Left renal cortex interstitium (tissue), 4 donors: ENCODE data around the gene UBE2G1. TPM values are rescaled to one million over a fixed set of nuclear protein-coding genes. Genes with fewer than 3 reads are reported as not detected.
"Not testable (repeated sequence)": the region's sequence is repeated elsewhere in the genome, so short reads cannot be mapped to it uniquely, and the experiment has no call there.

Experiments
- DNase-seq, 4 donors: peaks; one replicate each; pipeline ENCODE4 v3.0.0-alpha.2; 2013; ENCODE audit warnings: low read depth in 4 of 4, low spot score in 2 of 4, missing footprints in 1 of 4
- polyA plus RNA-seq, 4 donors: library from polyadenylated mRNA; unstranded; fragments of 120-200 nt; gene quantifications; one replicate each; pipeline ENCODE4 v1.2.1, GENCODE V29; 2013; ENCODE audit not compliant: insufficient read length in 4 of 4

Gene UBE2G1
- 10 to 100 TPM; 55.5 to 60.4 (median 57.4) TPM for polyA plus RNA-seq

GRCh38 chr17:4366327-4367063, at the start of gene UBE2G1:
TSS of gene UBE2G1 (minus strand) at chr17:4366675. CDS start at chr17:4366316, 359 bp downstream.
- DNase-seq: peak; percentile 88 to 94 (median 94)

DNA sequence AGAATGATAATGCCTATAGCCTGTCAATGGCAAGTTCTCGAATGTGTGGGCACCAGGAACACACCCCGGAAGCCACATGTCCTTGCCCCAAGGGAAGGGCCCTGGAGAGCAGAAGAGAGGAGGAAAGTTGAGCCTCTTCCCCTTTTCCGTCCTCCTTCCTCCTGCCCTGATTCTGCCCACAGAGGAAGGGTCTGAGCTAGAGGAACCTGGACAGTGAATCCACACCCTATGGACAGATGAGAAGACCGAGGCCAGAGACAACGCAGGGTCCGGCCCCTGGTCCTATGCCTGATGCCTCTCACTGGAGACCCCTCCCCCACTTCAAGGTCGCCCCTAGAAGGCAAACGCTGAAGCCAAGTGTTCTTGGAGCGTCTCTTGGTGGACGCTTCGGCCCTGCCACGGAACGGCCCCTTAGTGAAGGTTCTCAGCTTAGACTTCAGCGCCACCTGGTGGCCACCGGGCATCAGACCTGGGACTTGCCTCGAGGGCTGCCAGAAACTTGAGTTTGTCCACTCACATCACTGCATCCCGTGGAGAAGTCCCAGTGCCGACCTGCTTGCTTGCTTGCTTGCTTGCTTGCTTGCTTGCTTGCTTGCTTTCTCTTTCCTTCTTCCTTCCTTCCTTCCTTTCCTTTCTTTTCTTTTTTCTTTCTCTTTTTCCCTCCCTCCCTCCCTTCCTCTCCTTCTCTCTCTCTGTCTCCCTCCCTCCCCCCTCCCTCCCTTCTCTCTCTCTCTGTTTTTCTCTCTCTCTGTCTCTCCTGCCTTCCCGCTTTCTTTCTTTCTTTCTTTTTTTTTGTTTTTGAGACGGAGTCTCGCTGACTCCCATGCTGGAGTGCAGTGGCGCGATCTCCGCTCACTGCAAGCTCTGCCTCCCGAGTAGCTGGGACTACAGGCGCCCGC, 46.7 kb upstream of the UBE2G1 start:
- peak; percentile 64 to 88 (median 78) for DNase-seq

GRCh38 chr17:4411201-4411600, 44.7 kb upstream of the UBE2G1 start:
- DNase-seq: no peak

DNA sequence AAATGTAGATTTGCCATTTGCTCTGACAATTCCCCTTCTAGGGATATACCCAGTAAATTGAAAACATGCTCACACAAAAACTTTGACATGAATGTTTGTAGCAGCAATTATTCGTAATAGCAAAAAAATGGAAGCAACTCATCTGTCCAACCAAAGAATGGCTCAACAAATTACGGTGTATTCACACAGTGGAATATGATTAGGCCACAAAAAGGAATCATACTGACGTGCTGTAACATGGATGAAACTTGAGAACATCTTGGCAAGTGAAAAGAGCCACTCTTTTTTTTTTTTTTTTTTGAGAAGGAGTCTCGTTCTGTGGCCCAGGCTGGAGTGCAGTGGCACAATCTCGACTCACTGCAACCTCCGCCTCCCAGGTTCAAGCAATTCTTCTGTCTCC, 43.2 kb upstream of the UBE2G1 start:
- DNase-seq: no peak

DNA sequence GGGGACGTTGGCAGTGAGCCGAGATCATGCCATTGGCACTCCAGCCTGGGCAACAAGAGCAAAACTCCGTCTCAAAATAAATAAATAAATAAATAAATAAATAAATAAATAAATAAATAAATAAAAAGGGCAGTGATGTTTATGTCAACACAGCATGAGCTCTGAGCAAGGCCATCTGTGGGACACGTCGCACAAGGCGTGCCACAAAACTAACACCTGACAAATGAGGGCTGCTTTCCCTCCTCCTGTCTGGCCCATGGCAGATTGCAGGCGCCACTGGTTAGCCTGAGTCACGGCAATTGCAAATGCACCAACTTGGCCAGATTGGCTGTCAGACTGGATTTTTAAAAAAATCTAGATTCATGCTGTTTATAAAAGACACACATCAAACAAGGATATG, 41.4 kb upstream of the UBE2G1 start:
- DNase-seq: no peak

- DNase-seq: no peak
These were observed 40.7 kb upstream of the UBE2G1 start for GRCh38 chr17:4407216-4407615.

DNA sequence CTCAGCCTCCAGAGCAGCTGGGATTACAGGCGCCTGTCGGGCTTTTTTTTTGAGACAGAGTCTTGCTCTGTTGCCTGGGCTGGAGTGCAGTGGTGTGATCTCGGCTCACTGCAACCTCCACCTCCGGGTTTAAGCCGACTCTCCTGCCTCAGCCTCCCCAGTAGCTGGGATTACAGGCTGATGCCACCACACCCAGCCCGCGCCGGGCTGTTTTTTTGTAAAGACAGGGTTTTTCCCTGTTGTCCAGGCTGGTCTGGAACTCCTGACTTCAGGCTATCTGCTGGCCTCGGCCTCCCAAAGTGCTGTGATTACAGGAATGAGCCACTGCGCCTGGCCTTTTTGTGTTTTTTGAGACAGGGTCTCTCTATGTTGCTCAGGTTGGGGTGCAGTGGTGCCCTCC, 39.9 kb upstream of the UBE2G1 start:
- no peak for DNase-seq

GRCh38 chr17:4405699-4406098, 39.2 kb upstream of the UBE2G1 start:
- no peak for DNase-seq

- no peak for DNase-seq
These were observed 38.7 kb upstream of the UBE2G1 start for GRCh38 chr17:4405038-4405669.

- no peak for DNase-seq
These were observed 31.4 kb upstream of the UBE2G1 start for GRCh38 chr17:4397840-4398239.

DNA sequence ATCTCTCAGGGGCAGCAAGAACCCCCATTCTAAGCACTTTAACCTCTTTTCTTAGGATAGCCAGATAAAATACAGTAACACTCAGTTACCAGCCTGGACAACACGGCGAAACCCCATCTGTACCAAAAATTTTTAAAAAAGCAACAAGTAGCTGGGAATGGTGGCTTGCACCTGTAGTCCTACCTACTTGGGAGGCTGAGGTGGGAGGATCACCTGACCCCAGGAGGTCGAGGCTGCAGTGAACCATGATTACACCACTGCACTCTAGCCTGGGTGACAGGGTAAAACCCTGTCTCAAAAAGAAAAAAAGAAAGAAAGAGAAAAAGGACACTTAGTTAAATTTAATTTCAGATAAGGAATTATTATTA, 28.6 kb upstream of the UBE2G1 start:
- no peak for DNase-seq

- no peak for DNase-seq
These were observed 28.0 kb upstream of the UBE2G1 start for GRCh38 chr17:4394208-4395110.

- DNase-seq: no peak
These were observed 27.3 kb upstream of the UBE2G1 start for GRCh38 chr17:4393806-4394205.

DNA sequence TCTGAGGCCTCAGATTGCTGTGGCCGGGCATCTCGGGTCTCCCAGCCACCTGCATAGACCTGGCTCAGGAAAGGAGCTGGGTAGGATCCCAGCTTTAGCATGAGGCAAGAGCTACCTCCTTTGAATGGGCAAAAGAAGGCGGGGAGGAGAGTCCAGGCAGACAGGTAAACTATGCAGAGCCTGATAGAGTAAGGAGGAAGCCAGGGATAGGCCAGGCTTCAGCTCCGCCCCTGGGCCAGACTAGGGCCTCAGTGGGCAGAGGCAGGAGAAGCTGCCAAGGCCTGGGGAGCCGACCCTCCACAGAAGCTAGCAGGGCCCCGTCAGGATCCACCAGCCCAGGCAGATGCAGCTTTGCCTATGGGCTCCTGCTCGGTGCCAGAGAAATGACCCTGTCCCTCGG, 22.6 kb upstream of the UBE2G1 start:
- no peak for DNase-seq

GRCh38 chr17:4387137-4387536, 20.7 kb upstream of the UBE2G1 start:
- DNase-seq: no peak

DNA sequence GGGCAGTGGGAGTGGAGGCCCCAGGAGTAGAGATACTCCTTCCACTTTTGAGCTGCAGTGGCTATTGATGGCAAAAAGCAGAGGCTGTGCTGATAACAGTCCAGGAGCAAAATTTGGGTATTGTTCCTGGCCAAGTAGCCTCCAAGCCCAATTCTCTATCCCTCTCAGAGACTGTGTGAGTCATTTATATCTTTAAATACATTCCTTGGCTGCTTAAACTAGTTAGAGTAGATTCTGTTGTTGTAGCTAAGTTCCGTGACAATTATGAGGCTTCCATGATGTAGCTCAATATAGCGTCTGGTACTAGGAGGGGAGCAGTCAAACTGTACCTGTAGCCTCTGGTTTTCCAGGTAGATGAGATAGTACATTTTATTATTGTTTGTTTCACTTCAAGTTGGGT, 19.9 kb upstream of the UBE2G1 start:
- DNase-seq: no peak

- DNase-seq: no peak
These were observed 15.5 kb upstream of the UBE2G1 start for GRCh38 chr17:4381690-4382671.

DNA sequence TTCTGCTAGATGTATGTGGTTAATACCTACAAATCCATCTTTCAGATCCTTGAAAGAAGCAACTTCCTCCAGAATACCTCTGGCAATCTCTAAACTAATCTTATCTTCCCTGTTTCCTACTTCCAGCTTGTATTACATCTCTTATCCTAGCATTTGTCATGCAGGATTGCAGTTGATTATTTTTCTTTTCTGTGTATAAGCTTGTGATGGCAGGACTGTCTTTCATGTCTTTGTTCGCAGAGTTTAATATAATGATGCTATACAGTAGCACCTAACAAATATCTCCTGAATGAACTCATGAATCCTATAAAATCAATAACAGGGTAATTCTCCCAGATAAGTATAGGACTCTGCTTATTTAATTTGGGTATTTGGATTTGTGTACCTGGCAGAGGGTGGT, 12.2 kb upstream of the UBE2G1 start:
- no peak for DNase-seq

DNA sequence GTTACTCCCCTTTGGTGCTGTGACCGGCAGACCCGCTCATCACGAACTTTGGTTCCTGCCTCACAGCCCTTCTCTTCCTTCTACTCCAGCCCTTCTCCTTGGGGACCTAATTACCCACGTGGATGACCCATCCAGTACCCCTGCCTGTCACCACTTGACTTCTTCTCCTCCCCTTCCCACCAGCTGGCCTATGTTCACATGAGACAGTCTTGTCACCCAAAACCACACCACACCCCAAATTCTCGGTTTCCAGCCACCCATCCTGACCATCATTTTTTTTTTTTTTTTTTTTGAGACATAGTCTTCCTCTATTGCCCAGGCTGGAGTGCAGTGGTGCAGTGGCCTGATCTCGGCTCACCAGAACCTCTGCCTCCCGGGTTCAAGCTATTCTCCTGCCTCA, 10.8 kb upstream of the UBE2G1 start:
- DNase-seq: not testable (repeated sequence)
